HG03457 (cell line): ENCODE results near the gene DFFB.
"Not testable (repeated sequence)": the region's sequence is repeated elsewhere in the genome, so short reads cannot be mapped to it uniquely, and the experiment has no call there.

Experiments
- ATAC-seq: cut with Tn5 transposase; IDR thresholded peaks from one replicate; pipeline ENCODE4 v1.9.1; 2021; ENCODE audit warnings: moderate number of reproducible peaks; ENCODE audit not compliant: unreplicated experiment

The DFFB gene

GRCh38 chr1:3908886-3909517 is 51.7 kb downstream of the DFFB start:
- ATAC-seq = no peak

DNA sequence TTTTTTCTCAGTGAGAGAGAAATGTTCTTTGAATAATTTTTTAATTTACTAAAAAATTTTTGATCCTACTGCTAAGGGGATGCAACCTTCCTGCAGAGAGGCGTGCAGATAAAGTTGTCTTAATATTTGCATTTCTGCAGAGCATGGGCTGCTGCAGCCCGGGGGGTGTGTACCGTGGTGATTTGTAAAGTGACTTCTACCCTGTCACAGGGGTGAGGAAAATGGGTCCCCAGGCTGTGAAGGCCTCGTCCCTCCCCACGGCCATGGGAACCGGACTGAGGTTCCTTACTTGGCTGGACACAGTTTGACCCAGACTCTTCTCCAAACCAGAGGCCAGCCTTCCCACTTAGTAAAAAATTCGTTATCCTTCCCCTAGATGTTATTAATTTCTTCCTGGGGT is 52.3 kb downstream of the DFFB start:
- ATAC-seq = no peak

GRCh38 chr1:3910049-3910731 is 52.9 kb downstream of the DFFB start:
- ATAC-seq = no peak

GRCh38 chr1:3910857-3911845 is 53.9 kb downstream of the DFFB start:
- ATAC-seq = no peak

DNA sequence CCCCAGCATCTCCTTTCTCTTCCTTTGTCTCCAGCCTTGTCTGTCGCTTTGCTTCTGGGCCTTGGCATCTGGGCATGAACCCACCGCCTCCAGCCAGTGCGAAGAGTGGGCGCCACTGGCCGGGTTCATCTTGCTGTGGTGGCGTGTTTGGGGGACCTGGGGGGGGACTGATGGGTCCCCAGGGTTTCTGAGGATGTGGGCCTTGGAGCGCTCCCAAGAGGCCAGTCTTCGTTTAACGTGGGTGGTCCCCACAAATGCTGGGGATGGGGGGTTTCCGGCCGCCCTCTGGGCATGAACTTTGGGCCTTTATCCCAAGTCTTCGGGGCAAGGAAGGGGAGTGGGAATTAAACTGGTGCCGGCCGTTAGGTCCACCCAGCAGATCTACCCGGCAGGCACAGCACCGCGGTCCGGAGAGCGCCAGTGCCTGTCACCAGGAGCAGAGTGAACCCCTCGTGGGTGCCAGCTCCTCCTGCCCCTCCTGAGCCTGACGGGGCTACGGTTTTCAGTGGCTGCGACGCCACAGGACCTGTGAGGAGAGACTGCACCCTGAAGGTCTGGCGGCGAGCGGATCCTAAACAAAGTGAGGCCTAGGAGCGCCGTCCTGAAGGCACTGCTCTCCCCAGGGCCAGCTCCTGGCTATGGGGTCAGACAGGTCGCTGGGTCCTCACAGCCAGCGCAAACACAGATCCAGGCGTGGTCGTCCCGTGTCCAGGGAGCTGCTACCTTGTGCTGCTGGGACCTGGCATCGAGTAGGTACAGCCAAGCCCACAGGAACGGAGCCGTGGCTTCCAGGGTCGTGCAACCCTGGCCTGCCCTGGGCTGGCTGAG is 54.9 kb downstream of the DFFB start:
- no peak for ATAC-seq

GRCh38 chr1:3912809-3913685 is 55.8 kb downstream of the DFFB start:
- no peak for ATAC-seq

DNA sequence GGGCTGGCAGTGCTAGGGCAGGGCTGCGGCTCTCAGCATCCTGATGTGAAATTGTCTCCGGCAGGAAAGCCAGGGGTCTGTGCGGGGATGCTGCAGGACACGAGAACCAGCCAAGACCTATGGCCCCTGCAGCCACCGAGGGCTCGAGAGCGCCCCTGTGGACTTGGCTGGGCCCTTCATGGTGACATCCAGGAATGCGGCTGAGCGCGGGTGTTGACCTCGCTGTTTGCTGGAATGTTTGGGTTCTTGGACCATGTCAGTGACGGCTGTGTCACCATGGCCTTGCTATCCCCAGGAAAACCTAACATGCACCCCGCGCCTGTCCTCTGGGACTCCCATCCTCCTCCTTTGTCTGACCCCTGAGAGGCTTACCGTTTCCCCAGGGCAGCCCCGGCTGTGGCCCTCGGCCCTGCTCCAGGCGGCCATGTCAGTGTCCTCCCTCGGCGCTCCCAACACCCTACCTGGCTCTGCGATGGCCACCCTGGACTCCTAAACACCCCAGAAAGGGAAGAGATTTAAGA is 57.1 kb downstream of the DFFB start:
- no peak for ATAC-seq

- no peak for ATAC-seq
Observed at GRCh38 chr1:3914911-3915310, 57.6 kb downstream of the DFFB start.

DNA sequence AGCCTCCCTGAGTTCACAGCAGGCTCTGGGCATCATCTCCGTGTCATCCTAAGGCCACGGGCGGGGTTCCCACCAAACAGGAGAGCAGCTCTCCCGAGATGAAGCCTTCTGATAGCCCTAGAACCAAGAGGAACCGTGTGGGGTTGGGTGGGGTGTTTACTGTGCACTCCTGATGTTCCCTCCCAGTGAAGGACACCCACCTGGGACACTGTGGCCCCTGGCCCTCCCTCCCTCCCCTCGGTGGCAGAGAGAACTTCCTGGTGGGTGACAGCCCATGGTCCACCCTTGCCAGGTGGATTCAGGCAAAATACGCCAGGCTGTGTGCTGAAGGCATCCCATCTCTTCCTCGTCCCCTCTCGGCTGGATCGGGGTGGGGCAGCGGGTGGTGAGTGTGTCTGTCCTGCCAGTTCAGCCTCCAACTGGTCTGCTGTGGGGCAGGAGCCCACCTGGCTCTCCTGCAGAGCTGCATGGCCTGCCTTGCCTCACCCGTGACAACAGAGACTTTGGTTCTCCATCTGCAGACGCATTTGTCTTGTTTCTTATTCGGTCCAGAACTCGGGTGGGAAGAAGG is 58.4 kb downstream of the DFFB start:
- no peak for ATAC-seq

- no peak for ATAC-seq
Observed at GRCh38 chr1:3917761-3918160, 60.5 kb downstream of the DFFB start.

DNA sequence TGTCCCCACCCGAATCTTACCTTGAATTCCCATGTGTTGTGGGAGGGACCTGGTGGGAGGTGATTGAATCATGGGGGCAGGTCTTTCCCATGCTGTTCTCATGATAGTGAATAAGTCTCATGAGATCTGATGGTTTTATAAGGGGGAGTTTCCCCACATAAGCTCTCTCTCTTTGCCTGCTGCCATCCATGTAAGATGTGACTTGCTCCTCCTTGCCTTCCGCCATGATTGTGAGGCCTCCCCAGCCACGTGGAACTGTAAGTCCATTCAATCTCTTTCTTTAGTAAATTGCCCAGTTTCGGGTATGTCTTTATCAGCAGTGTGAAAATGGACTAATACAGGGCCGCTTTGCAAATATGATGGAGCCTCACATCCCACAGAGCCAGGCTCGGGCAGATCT is 61.1 kb downstream of the DFFB start:
- not testable (repeated sequence) for ATAC-seq

DNA sequence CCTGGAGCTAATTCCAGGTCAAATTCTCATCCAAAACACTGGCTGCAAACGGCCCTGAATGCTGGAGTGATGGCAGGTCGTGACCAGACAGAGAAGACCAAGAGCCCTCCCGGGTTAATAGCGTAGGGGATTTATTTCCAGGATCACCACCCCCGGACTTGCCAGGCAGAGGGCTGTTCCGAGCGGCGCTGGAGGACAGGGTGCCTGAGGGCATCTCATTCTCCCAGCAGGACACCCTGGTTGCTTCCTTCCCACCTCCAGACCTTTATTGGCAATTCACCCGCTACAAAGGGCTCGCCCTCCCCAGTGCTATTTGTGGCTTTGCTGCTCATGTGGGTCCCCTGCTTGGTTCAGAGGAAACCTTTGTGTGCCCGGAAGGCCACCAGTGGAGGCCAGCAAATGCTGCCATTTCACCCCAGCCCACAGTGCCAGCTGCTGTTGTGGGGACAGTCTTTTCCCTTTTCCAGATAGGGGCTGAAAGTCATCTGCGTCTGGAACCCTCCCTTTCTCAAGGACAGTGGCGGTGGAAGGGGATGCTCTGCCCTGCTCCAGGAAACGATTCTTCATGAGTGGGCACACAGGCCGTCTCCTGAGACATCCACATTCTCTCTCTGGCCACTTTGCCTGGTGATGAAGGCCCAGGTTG is 61.8 kb downstream of the DFFB start:
- no peak for ATAC-seq

DNA sequence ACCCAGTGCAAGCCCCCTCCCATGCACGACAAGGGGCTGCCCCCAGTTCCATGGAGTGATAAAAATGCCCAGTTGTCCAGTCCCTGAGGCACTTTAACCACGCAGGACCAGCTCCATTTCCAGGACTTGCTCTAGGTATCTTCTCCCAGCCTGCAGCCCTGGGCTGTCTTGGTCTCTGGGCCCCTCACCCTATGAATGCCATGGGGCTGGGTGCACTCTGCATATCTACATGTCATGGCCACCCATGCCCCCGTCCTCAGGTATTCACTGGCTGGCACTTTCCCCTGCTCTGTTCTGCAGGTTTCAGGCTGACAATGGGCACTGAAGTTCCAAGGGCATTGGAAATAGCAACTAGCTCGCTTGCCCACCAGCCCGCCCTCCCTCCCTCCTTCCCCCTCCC is 62.4 kb downstream of the DFFB start:
- no peak for ATAC-seq

DNA sequence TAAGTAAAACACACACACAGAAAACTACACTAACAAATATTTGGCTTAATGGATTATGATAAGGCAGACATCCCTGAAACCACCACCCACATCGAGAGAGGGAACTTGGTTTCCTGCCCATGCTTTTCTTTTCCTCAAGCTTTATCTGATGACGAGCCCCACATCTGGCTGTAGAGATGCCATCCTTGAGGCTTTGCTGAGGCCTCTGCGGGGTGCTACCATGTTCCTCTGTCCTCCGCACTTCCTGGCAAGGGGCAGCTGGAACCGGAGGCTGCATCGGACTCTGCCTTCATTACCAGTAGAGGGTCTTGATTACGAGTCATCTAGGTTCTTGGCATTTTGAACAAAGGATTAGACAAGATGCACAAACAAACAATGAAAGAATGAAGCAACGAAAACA is 64.5 kb downstream of the DFFB start:
- no peak for ATAC-seq

GRCh38 chr1:3922201-3922725 is 65.0 kb downstream of the DFFB start:
- no peak for ATAC-seq

GRCh38 chr1:3922851-3923250 is 65.6 kb downstream of the DFFB start:
- no peak for ATAC-seq

DNA sequence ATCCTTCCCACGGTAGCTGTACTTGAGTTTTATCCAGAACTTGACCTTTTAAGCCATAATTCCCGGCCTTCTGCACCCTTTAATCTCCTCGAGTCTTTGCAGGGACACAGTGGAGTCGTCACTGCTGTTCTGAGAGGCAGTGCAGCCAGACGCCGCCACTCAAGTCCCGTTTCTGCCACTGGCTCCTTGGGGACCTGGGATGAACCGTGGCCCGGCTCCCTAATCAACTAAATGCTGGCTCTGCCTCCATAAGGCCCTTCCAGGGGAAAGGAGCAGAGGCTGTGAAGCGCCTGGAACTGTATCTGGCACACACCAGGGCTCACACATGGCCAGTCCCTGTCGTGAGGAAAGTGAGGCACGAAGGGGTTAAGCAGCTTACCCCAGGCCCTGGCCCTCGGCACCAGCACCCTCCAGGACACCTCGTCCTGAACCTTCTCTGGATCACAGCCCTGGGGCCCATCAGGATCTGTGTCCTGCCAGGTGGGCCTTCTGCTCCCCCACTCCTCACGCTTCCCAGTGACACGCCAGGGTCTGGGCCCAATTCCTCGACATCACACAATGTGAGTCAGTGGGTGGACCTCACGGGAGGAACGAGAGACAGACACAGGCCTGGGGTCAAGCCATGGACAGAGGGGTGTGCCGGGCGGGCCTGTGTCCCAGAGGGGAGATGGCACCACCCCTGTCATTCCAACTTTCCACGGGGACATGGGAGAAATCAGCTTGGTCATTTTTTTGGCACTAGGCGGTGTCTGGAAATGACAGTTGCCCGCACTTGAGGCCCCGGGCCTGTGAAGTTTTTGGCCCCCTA is 66.3 kb downstream of the DFFB start:
- no peak for ATAC-seq
